Heart left ventricle (tissue), 16 donors: ENCODE data around the gene MAN1C1. TPM values are rescaled to one million over a fixed set of nuclear protein-coding genes. Genes with fewer than 3 reads are reported as not detected.

ENCODE experiments used
- ATAC-seq, 4 donors: fragments of 200-7000 bp; cut with Tn5 transposase; one replicate each; pipeline ENCODE4 v1.9.1; 2020 to 2022; ENCODE audit warnings: moderate library complexity in 4 of 4, mild to moderate bottlenecking in 3 of 4, moderate number of reproducible peaks in 1 of 4
- DNase-seq, 5 donors: peaks; one replicate each; pipeline ENCODE4 v3.0.0-alpha.2; 2020
- H3K27ac ChIP-seq, 12 donors: fragments of 200-600 bp; sonication (generic) in 4 of 12; one replicate each; pipeline versions ENCODE4 v1.5.0 to v1.8.0; 2016 to 2022; ENCODE audit warnings: mild to moderate bottlenecking in 2 of 12
- H3K27me3 ChIP-seq, 9 donors: fragments of 200-600 bp; sonication (generic) in 2 of 9; one replicate each; pipeline versions ENCODE4 v1.5.1 to v1.8.0; 2016 to 2022; ENCODE audit warnings: mild to moderate bottlenecking in 3 of 9
- H3K36me3 ChIP-seq, 9 donors: fragments of 200-600 bp; sonication (generic) in 2 of 9; one replicate each; pipeline versions ENCODE4 v1.5.0 to v1.8.0; 2018 to 2022; ENCODE audit warnings: mild to moderate bottlenecking in 2 of 9
- H3K4me1 ChIP-seq, 12 donors: fragments of 200-600 bp; sonication (generic) in 4 of 12; one replicate each; pipeline versions ENCODE4 v1.5.0 to v1.8.0; 2016 to 2022; ENCODE audit warnings: mild to moderate bottlenecking in 3 of 12
- H3K4me3 ChIP-seq, 12 donors: fragments of 200-600 bp; sonication (generic) in 4 of 12; one replicate each; pipeline versions ENCODE4 v1.5.0 to v1.8.0; 2017 to 2022; ENCODE audit warnings: mild to moderate bottlenecking in 9 of 12, moderate library complexity in 4 of 12
- H3K9me3 ChIP-seq, 12 donors: fragments of 200-600 bp; sonication (generic) in 4 of 12; one replicate each; pipeline versions ENCODE4 v1.5.0 to v1.8.0; 2016 to 2022; ENCODE audit warnings: mild to moderate bottlenecking in 1 of 12
- POLR2A ChIP-seq, 2 donors: fragments of 450-650 bp; IDR thresholded peaks; one replicate each; pipeline ENCODE4 v1.6.1; 2017; ENCODE audit warnings: antibody characterized with exemption in 2 of 2, mild to moderate bottlenecking in 2 of 2, moderate library complexity in 2 of 2
- WGBS, 4 donors: extraction: QIAGEN DNeasy Blood & Tissue Kit in 2 of 4; methylation state at CpG; one replicate each; pipeline versions ENCODE4 v1.1.5 to v1.1.7; 2013 to 2018; 5-methylcytosine and 5-hydroxymethylcytosine counted together
- intact Hi-C, 10 donors: fragments of 100-400 bp; cut with DNase I; formaldehyde crosslinking; loops; one replicate each; pipeline versions ENCODE4 v1.11.1 to v1.14.2; 2022
- polyA plus RNA-seq, 2 donors: library from polyadenylated mRNA; stranded (reverse); fragments of 200-250 nt; gene quantifications; one replicate each; pipeline ENCODE4 v1.2.3, GENCODE V29; 2013
- total RNA-seq, 9 donors: library from RNA; depleted of rRNA in 2 of 9; stranded (reverse); fragments of >200 nt in 2 of 9; fragmentation: NEBNext Ultra II Directional in 3 of 9; extraction: Animal tissue kit (Norgen Biotek cat#: 25700) in 3 of 9; gene quantifications; one replicate each; pipeline versions ENCODE4 v1.1.0 to v1.2.4, GENCODE V29; 2016 to 2023
- TF ChIP-seq, protein P1 (sequence below), 12 donors: fragments of 200-600 bp; sonication (generic) in 4 of 12; IDR thresholded peaks; one replicate each; pipeline versions ENCODE4 v1.5.0 to v1.8.0; 2018 to 2022; ENCODE audit warnings: antibody characterized with exemption in 12 of 12, mild to moderate bottlenecking in 5 of 12
- donor health status: ischemic (EF 13 %, LVEDD 7.1; RV severe dilation, severe dysfunction).
- donor health status: healthy with polysubstance abuse.
- donor health status: DM: no; HTN: yes; CAD: no.
- donor health status: DM: no; HTN: no; CAD: no.
- donor health status: ischemic (EF 25% LVEDD 6.9; RV normal size, moderate dysfunction).
- donor health status: ischemic (EF 25% LVEDD 5.7; RV mildly dilated, moderate dysfunction).
- donor health status: healthy.
- donor health status: DM: yes; HTN: yes; CAD: no.
- donor health status: ischemic (EF 35%, LVEDD 5.7; RV mildly dilated, moderate dysfunction).
- donor health status: nonischemic (EF 11% LVEDD 7.7; RV severe dilation, severe dysfunction).
- donor health status: DM: yes; HTN: yes; CAD: no.
- donor health status: PGD.
- donor health status: ischemic (EF 29% LVEDD 5.4; RV normal size, mild dysfunction).
- donor health status: nonischemic (EF 23%, LVEDD 6.1; RV moderate dilation, normal function).

MAN1C1 gene
- total and polyA plus RNA-seq, 11 donors = 7.7 to 25.7 (median 14.7) TPM

DNA sequence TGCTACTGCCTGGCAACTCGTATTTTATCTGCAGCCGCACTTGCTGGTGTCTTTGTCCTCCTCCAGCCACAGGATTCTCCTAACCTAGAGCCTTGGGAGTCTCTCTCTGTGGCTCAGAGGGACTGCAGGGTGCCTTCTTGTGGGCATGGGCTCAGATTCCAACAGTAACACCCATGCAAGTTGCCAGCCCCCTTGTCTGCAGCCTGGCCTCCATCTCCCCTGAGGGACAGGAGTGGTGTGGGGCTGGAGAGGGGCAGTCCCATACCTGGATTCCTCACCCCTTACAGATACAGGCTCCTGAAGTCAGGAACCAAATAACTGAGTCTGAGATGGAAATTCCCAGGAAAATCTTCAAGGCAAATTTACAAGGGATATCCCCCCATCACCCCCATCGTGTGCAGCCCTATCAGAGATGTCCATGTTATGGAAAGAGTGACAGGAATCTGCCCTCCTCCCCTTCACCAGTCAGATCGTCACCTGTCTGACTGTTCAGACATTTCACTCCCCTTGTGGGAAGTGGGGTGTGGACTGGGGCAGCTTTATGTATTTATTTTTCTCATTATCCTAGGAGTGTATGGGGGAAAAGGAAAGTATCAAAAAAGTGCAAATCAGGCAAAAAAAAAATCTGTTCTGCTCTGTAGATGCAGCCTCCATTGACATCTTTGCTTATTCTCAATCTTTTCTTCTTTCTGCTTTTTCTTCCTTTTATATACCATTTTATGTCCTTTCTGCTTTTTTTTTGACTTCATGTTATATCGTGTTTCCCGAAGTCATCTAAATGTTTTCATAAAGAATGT is 70.8 kb downstream of the MAN1C1 start:
- no peak overlapping the region for H3K4me3 ChIP-seq
- ATAC-seq (no peak), DNase-seq (no peak)
- TF ChIP-seq, protein P1, sequence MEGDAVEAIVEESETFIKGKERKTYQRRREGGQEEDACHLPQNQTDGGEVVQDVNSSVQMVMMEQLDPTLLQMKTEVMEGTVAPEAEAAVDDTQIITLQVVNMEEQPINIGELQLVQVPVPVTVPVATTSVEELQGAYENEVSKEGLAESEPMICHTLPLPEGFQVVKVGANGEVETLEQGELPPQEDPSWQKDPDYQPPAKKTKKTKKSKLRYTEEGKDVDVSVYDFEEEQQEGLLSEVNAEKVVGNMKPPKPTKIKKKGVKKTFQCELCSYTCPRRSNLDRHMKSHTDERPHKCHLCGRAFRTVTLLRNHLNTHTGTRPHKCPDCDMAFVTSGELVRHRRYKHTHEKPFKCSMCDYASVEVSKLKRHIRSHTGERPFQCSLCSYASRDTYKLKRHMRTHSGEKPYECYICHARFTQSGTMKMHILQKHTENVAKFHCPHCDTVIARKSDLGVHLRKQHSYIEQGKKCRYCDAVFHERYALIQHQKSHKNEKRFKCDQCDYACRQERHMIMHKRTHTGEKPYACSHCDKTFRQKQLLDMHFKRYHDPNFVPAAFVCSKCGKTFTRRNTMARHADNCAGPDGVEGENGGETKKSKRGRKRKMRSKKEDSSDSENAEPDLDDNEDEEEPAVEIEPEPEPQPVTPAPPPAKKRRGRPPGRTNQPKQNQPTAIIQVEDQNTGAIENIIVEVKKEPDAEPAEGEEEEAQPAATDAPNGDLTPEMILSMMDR (IDR thresholded peaks at IDR 0.05) = no peak
- TF ChIP-seq POLR2A (IDR thresholded peaks at IDR 0.05) = no peak
- no peaks in the 10 kb centered on the region for H3K9me3 ChIP-seq
- H3K27ac ChIP-seq = no peak overlapping the region
- WGBS, 4 donors = 82 to 90% (median 85%) methylated on average over 6 of the region's 6 CpGs
- H3K27me3 ChIP-seq = no peaks in the 10 kb centered on the region
- intact Hi-C loops = loop anchor here in 3 of 10 donors (5.0 kb wide), 2 partner anchors 65 to 75 kb away; no protein-coding TSS in a partner anchor
- peaks cover 0 to 44% (median 14%) of the 10 kb centered on the region in 12 donors for H3K4me1 ChIP-seq
- peaks cover 0 to 3% (median 0%) of the 10 kb centered on the region in 9 donors for H3K36me3 ChIP-seq

- peak in 3 of 4 donors; percentile 45 to 79 (median 74) for ATAC-seq
- WGBS, 4 donors = 39 to 58% (median 42%) methylated on average over 9 of the region's 9 CpGs
- Histone ChIP-seq H3K36me3 (peaks cover 0 to 3% (median 0%) of the 10 kb centered on the region in 9 donors), H3K27me3 (no peaks in the 10 kb centered on the region), H3K4me1 (peaks cover 0 to 46% (median 19%) of the 10 kb centered on the region in 12 donors), H3K27ac (peak overlapping the region in 11 of 12 donors; percentile 11 to 69 (median 50)), H3K9me3 (no peaks in the 10 kb centered on the region), H3K4me3 (no peak overlapping the region)
- DNase-seq = peak in 1 of 5 donors; percentile 55
- intact Hi-C loops = loop anchor here in 3 of 10 donors (5.0 kb wide), 2 partner anchors 66 to 76 kb away; no protein-coding TSS in a partner anchor
- TF ChIP-seq POLR2A (IDR thresholded peaks at IDR 0.05) = no peak
- TF ChIP-seq, protein P1 (IDR thresholded peaks at IDR 0.05) = no peak
These were observed 72.0 kb downstream of the MAN1C1 start for GRCh38 chr1:25688390-25689119.

DNA sequence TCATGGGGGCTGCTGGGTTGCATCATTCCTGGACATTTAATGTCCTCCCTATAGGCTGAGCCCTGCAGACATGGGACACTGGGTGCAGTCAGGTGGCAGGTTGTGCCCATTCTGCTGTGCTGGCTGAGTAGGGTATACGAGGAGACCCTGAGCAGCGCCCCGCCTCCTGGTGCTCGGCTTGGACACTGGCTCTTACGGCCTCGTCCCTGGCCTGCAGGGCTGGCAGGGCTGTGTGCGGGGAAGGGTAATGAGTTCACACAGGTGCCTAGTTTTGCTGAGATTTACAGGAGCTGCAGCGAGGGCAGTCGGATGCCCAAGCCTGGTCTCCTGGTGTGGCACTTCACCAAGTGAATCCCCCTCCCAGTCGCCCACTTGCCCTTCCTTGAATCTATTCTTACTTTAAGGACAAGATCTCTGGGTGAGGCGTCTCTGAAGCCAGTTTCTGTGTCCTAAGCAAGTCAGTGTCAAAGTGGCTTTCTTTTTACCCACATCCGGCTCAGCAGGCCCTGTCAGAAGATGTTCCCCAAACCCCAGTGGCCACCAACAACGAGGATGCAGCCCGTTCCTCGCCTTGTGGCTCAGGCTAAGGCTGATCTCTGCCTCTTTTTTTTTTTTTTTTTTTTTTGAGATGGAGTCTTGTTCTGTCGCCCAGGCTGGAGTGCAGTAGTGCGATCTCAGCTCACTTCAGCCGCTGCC is 73.2 kb downstream of the MAN1C1 start:
- intact Hi-C loops = loop anchor here in 7 of 10 donors (5.0 to 10.0 kb wide), 5 partner anchors 68 to 145 kb away; partner anchors contain the start of genes MAN1C1 (in 2 of the 7) and LDLRAP1 (in 1 of the 7)
- no peak overlapping the region for H3K4me3 ChIP-seq
- peaks cover 6 to 46% (median 26%) of the 10 kb centered on the region in 12 donors for H3K4me1 ChIP-seq

More for the DNA sequence above, 73.2 kb downstream of the MAN1C1 start:
- Histone ChIP-seq H3K36me3 (peaks cover 0 to 3% (median 0%) of the 10 kb centered on the region in 9 donors), H3K27me3 (no peaks in the 10 kb centered on the region), H3K9me3 (no peaks in the 10 kb centered on the region), H3K27ac (peak overlapping the region in 1 of 12 donors; percentile 51)
- DNase-seq = no peak
- WGBS, 4 donors = 84 to 92% (median 90%) methylated on average over 18 of the region's 18 CpGs
- TF ChIP-seq POLR2A (IDR thresholded peaks at IDR 0.05) = no peak
- TF ChIP-seq, protein P1 (IDR thresholded peaks at IDR 0.05) = no peak
- no peak for ATAC-seq
